Measurements from ENCODE around the gene E2F6.

- TF ChIP-seq CTCF (tag by site-specific recombination; IDR thresholded peaks at IDR 0.05): no peak
- TF ChIP-seq ZBTB10 (tag by site-specific recombination; IDR thresholded peaks at IDR 0.05): no peak
Measured at GRCh38 chr2:11408959-11409571, 56.9 kb downstream of the E2F6 start.

Data from HEK293 (cell line).